ENCODE measurements around the gene CA10.

DNA sequence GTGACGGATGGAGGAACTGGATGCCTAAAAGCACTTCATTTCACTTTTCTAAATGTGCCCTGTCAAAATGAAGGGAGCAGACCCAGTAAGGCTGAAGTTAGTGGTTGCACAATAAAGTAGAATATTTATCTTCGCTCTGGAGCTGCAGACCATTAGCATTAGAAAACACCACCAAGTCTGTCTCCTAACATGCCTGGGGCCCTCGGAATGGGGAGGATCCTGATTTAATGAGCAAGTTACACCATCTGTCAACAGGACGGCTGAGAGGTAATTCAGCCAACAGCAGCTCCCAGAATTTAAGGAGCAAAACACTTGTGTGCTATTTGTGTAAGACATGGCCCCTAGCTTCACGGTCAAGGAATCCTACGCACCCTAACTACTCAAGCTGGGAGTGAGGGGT is 22.3 kb downstream of the CA10 start:
- TF ChIP-seq, protein P1, sequence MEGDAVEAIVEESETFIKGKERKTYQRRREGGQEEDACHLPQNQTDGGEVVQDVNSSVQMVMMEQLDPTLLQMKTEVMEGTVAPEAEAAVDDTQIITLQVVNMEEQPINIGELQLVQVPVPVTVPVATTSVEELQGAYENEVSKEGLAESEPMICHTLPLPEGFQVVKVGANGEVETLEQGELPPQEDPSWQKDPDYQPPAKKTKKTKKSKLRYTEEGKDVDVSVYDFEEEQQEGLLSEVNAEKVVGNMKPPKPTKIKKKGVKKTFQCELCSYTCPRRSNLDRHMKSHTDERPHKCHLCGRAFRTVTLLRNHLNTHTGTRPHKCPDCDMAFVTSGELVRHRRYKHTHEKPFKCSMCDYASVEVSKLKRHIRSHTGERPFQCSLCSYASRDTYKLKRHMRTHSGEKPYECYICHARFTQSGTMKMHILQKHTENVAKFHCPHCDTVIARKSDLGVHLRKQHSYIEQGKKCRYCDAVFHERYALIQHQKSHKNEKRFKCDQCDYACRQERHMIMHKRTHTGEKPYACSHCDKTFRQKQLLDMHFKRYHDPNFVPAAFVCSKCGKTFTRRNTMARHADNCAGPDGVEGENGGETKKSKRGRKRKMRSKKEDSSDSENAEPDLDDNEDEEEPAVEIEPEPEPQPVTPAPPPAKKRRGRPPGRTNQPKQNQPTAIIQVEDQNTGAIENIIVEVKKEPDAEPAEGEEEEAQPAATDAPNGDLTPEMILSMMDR (IDR thresholded peaks at IDR 0.05): no peak
- TF ChIP-seq POLR2A (IDR thresholded peaks at IDR 0.05) (no peak), POLR2AphosphoS5 (IDR thresholded peaks at IDR 0.05) (no peak), EP300 (IDR thresholded peaks at IDR 0.05) (no peak)
